Cerebellar nuclear complex (tissue), 1 donor: ENCODE data around the gene KPRP.

Source experiments
- DNase-seq, 2 experiments: peaks; one replicate each; lab custom pipeline; 2025; lab: John Stamatoyannopoulos, UW

The KPRP gene

GRCh38 chr1:152757747-152758146 lies at the start of gene KPRP:
Gene KPRP (plus strand): TSS chr1:152758025. CDS start chr1:152759589, 1,564 bp downstream.
- DNase-seq: no peak

GRCh38 chr1:152718238-152718637 lies 39.6 kb upstream of the KPRP start:
- DNase-seq: no peak

- no peak for DNase-seq
Measured at GRCh38 chr1:152725261-152725660, 32.6 kb upstream of the KPRP start.

- no peak for DNase-seq
Measured at GRCh38 chr1:152728986-152729385, 28.8 kb upstream of the KPRP start.

GRCh38 chr1:152735648-152736047 lies 22.2 kb upstream of the KPRP start:
- no peak for DNase-seq

GRCh38 chr1:152737997-152738396 lies 19.8 kb upstream of the KPRP start:
- no peak for DNase-seq

GRCh38 chr1:152739841-152740240 lies 18.0 kb upstream of the KPRP start:
- DNase-seq: no peak

- DNase-seq: no peak
Measured at GRCh38 chr1:152741656-152742055, 16.2 kb upstream of the KPRP start.

GRCh38 chr1:152743371-152744145 lies 14.3 kb upstream of the KPRP start:
- no peak for DNase-seq

GRCh38 chr1:152745289-152745704 lies 12.5 kb upstream of the KPRP start:
- DNase-seq: no peak

GRCh38 chr1:152745765-152746444 lies 11.9 kb upstream of the KPRP start:
- no peak for DNase-seq

GRCh38 chr1:152747831-152748230 lies 10.0 kb upstream of the KPRP start:
- no peak for DNase-seq

- no peak for DNase-seq
Measured at GRCh38 chr1:152752225-152752624, 5.6 kb upstream of the KPRP start.

GRCh38 chr1:152753586-152753985 lies 4.2 kb upstream of the KPRP start:
- no peak for DNase-seq

- DNase-seq: no peak
Measured at GRCh38 chr1:152756872-152757271, 953 bp upstream of the KPRP start.

- DNase-seq: no peak
Measured at GRCh38 chr1:152758636-152759035, 811 bp downstream of the KPRP start.

GRCh38 chr1:152759453-152760173 lies 1.8 kb downstream of the KPRP start:
- no peak for DNase-seq

GRCh38 chr1:152760551-152761190 lies 2.8 kb downstream of the KPRP start:
- DNase-seq: no peak

- DNase-seq: no peak
Measured at GRCh38 chr1:152761609-152762213, 3.9 kb downstream of the KPRP start.

- no peak for DNase-seq
Measured at GRCh38 chr1:152768847-152769533, 11.2 kb downstream of the KPRP start.

- no peak for DNase-seq
Measured at GRCh38 chr1:152770411-152770810, 12.6 kb downstream of the KPRP start.
